GM10847 (cell line): ENCODE results near the gene TTC28.

ENCODE experiments used
- POLR2A ChIP-seq: IDR thresholded peaks from 2 replicates; pipeline ENCODE4 v1.6.1; 2011; ENCODE audit not compliant: insufficient read length; ENCODE audit errors: extremely low read depth

Gene TTC28

GRCh38 chr22:28574159-28574788, 105.4 kb downstream of the TTC28 start:
- no peak for TF ChIP-seq POLR2A

GRCh38 chr22:28570696-28571373, 108.8 kb downstream of the TTC28 start:
- TF ChIP-seq POLR2A, result no peak

GRCh38 chr22:28568099-28568498, 111.5 kb downstream of the TTC28 start:
- no peak for TF ChIP-seq POLR2A

- TF ChIP-seq POLR2A, result no peak
Measured at GRCh38 chr22:28563636-28564035, 116.0 kb downstream of the TTC28 start.

- no peak for TF ChIP-seq POLR2A
Measured at GRCh38 chr22:28562324-28562723, 117.3 kb downstream of the TTC28 start.

GRCh38 chr22:28560046-28560742, 119.4 kb downstream of the TTC28 start:
- TF ChIP-seq POLR2A, result no peak

- TF ChIP-seq POLR2A, result no peak
Measured at GRCh38 chr22:28557184-28557583, 122.5 kb downstream of the TTC28 start.

GRCh38 chr22:28548406-28548805, 131.2 kb downstream of the TTC28 start:
- TF ChIP-seq POLR2A, result no peak

- TF ChIP-seq POLR2A, result no peak
Measured at GRCh38 chr22:28547132-28547842, 132.4 kb downstream of the TTC28 start.

GRCh38 chr22:28544431-28544868, 135.2 kb downstream of the TTC28 start:
- TF ChIP-seq POLR2A, result no peak

- TF ChIP-seq POLR2A, result no peak
Measured at GRCh38 chr22:28542980-28543621, 136.5 kb downstream of the TTC28 start.

- no peak for TF ChIP-seq POLR2A
Measured at GRCh38 chr22:28541137-28541536, 138.5 kb downstream of the TTC28 start.

GRCh38 chr22:28538922-28539321, 140.7 kb downstream of the TTC28 start:
- no peak for TF ChIP-seq POLR2A

GRCh38 chr22:28521451-28521850, 158.2 kb downstream of the TTC28 start:
- no peak for TF ChIP-seq POLR2A

- no peak for TF ChIP-seq POLR2A
Measured at GRCh38 chr22:28514321-28514821, 165.3 kb downstream of the TTC28 start.
